ENCODE measurements around the gene AMN. TPM values are rescaled to one million over a fixed set of nuclear protein-coding genes. Genes with fewer than 3 reads are reported as not detected.

AMN gene
- total RNA-seq, 1 experiment from 2014 or later = 5.6 TPM

DNA sequence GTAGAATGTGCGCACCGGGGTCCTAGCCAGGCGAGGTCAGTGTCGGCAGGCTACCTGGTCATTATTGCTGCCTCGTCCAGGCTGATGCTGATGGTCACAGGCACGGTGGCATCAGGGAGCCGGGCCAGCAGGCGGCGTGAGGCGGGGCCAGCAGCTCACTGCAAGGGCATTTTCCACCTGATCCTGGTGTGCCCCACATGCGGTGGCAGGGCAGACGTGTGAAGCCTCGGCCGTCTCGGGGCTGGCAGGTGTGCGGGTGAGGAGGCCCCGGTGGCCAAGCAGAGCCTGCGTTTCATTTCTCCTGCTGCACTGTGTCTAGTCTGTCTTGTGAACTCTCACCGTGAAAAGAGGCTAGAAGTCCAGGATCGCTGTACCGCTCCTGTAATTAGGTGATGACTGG, 12.0 kb upstream of the AMN start:
- H3K36me3 ChIP-seq (ENCODE audit: insufficient read depth, low read length, poor library complexity, severe bottlenecking) = peaks cover 3% of the 10 kb centered on the region
- ChIA-PET POLR2A (ENCODE audit: low non-redundant PET) (no interaction called here), CTCF (no interaction called here)
- intact Hi-C loops (cut with micrococcal nuclease; ENCODE audit: unreplicated experiment) = loop anchor here (10.0 kb wide), 1 partner anchor 386 kb away; no protein-coding TSS in a partner anchor
- no peak for DNase-seq (ENCODE audit: low spot score)
- TF ChIP-seq, protein P1, sequence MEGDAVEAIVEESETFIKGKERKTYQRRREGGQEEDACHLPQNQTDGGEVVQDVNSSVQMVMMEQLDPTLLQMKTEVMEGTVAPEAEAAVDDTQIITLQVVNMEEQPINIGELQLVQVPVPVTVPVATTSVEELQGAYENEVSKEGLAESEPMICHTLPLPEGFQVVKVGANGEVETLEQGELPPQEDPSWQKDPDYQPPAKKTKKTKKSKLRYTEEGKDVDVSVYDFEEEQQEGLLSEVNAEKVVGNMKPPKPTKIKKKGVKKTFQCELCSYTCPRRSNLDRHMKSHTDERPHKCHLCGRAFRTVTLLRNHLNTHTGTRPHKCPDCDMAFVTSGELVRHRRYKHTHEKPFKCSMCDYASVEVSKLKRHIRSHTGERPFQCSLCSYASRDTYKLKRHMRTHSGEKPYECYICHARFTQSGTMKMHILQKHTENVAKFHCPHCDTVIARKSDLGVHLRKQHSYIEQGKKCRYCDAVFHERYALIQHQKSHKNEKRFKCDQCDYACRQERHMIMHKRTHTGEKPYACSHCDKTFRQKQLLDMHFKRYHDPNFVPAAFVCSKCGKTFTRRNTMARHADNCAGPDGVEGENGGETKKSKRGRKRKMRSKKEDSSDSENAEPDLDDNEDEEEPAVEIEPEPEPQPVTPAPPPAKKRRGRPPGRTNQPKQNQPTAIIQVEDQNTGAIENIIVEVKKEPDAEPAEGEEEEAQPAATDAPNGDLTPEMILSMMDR (conservative IDR thresholded peaks at IDR 0.05; ENCODE audit: low read depth, low read length) = no peak
- TF ChIP-seq EZH2 (IDR thresholded peaks at IDR 0.05; ENCODE audit: borderline replicate concordance, low read depth, low read length, poor library complexity, severe bottlenecking) = no peak
- no peak overlapping the region for H3K4me3 ChIP-seq (ENCODE audit: low read depth, low read length, poor library complexity, severe bottlenecking)
- H3K9me3 ChIP-seq (ENCODE audit: low read depth, low read length, poor library complexity, severe bottlenecking) = no peaks in the 10 kb centered on the region
- no peak overlapping the region for H3K27ac ChIP-seq (ENCODE audit: low read depth, low read length, poor library complexity, severe bottlenecking)
- no peaks in the 10 kb centered on the region for H3K4me1 ChIP-seq (ENCODE audit: insufficient read depth, low read length, poor library complexity, severe bottlenecking)
- H3K27me3 ChIP-seq (replicated peaks; ENCODE audit: insufficient read depth, low read depth, low read length, poor library complexity) = no peaks in the 10 kb centered on the region
- BruUV-seq (replicated peaks) = no TSS peak

DNA sequence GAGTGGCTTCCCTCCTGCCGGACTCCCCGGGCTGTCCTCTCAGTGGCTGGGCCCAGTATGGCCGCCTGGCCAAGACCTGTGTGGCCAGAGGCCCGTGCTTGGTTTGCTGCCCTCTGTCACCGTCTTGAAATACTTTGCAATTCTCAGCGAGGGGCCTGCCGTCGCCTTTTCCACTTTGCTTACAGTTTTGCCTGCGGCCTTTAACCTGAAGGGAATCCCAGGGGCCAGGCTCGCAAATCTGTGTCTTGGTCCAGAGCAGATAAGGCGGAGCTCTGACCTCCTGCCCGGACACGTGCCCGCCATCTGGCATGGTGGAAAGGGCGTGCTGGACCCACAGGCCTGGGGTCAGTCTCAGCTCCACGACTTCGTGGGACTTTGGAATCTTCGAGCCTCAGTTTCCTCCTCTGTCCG, 10.9 kb upstream of the AMN start:
- no peaks in the 10 kb centered on the region for H3K4me1 ChIP-seq (ENCODE audit: insufficient read depth, low read length, poor library complexity, severe bottlenecking)
- no peak for DNase-seq (ENCODE audit: low spot score)
- no TSS peak for BruUV-seq (replicated peaks)
- no peak overlapping the region for H3K27ac ChIP-seq (ENCODE audit: low read depth, low read length, poor library complexity, severe bottlenecking)
- TF ChIP-seq, protein P1 (conservative IDR thresholded peaks at IDR 0.05; ENCODE audit: low read depth, low read length) = no peak
- no peak overlapping the region for H3K4me3 ChIP-seq (ENCODE audit: low read depth, low read length, poor library complexity, severe bottlenecking)
- H3K27me3 ChIP-seq (replicated peaks; ENCODE audit: insufficient read depth, low read depth, low read length, poor library complexity) = no peaks in the 10 kb centered on the region
- no peaks in the 10 kb centered on the region for H3K36me3 ChIP-seq (ENCODE audit: insufficient read depth, low read length, poor library complexity, severe bottlenecking)
- POLR2A ChIA-PET (ENCODE audit: low non-redundant PET) = no interaction called here
- intact Hi-C loops (cut with micrococcal nuclease; ENCODE audit: unreplicated experiment) = loop anchor here (10.0 kb wide), 1 partner anchor 387 kb away; no protein-coding TSS in a partner anchor
- CTCF ChIA-PET = no interaction called here
- H3K9me3 ChIP-seq (ENCODE audit: low read depth, low read length, poor library complexity, severe bottlenecking) = no peaks in the 10 kb centered on the region

- Histone ChIP-seq H3K27ac (ENCODE audit: low read depth, low read length, poor library complexity, severe bottlenecking) (no peak overlapping the region), H3K4me3 (ENCODE audit: low read depth, low read length, poor library complexity, severe bottlenecking) (no peak overlapping the region), H3K4me1 (ENCODE audit: insufficient read depth, low read length, poor library complexity, severe bottlenecking) (no peaks in the 10 kb centered on the region), H3K36me3 (ENCODE audit: insufficient read depth, low read length, poor library complexity, severe bottlenecking) (no peaks in the 10 kb centered on the region), H3K27me3 (replicated peaks; ENCODE audit: insufficient read depth, low read depth, low read length, poor library complexity) (no peaks in the 10 kb centered on the region), H3K9me3 (ENCODE audit: low read depth, low read length, poor library complexity, severe bottlenecking) (no peaks in the 10 kb centered on the region)
- BruUV-seq (replicated peaks) = no TSS peak
- ChIA-PET POLR2A (ENCODE audit: low non-redundant PET) (no interaction called here), CTCF (no interaction called here)
- DNase-seq (ENCODE audit: low spot score) = no peak
- intact Hi-C loops (cut with micrococcal nuclease; ENCODE audit: unreplicated experiment) = loop anchor here (10.0 kb wide), 1 partner anchor 387 kb away; no protein-coding TSS in a partner anchor
- TF ChIP-seq, protein P1 (conservative IDR thresholded peaks at IDR 0.05; ENCODE audit: low read depth, low read length) = no peak
- no peak for TF ChIP-seq EZH2 (IDR thresholded peaks at IDR 0.05; ENCODE audit: borderline replicate concordance, low read depth, low read length, poor library complexity, severe bottlenecking)
Measured at GRCh38 chr14:102911991-102912761, 10.3 kb upstream of the AMN start.

All from A673 (cell line).